HG03460 (cell line): ENCODE results near the gene PPP2R5A.
"Not testable (repeated sequence)": the region's sequence is repeated elsewhere in the genome, so short reads cannot be mapped to it uniquely, and the experiment has no call there.

Experiments used
- ATAC-seq: cut with Tn5 transposase; IDR thresholded peaks from one replicate; pipeline ENCODE4 v1.9.1; 2021; ENCODE audit not compliant: unreplicated experiment

Gene PPP2R5A

DNA sequence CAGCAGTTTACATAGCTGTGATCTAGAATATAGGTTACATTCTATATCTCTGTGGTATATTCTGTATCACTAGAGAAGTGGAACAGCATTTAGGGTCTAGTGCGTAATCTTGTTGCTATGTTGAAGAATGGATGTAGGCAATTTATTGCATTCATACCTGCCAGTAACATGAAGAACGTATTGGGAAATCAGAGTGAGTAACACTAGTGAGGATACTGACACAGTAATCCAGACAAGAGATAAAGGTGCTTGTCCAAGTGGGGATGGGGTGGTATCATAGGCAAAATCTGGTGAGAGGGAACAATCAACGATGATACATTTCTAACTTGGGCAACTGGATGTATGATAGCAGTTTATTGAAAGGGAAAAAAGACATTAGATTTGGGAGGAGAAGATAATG is 9.8 kb downstream of the PPP2R5A start:
- ATAC-seq, result no peak

DNA sequence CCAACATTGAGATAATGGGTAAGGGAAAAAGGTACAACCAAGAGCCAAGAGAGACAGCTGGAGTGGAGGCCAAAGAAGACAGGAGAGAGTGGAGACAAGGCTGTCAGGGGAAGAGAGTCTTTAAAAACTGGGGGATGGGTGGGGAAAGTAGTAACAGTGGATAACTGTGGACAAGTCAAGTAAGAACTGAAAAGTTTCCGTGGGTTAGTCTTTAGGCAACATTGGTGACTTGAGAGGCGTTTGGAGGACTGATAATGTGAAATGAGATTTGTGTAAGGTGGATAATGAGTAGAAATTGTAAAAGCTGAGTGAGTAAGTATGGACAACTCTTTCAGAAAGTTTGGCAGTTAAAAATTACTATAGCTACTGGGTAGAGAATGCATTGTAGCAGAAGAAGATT is 10.4 kb downstream of the PPP2R5A start:
- no peak for ATAC-seq

DNA sequence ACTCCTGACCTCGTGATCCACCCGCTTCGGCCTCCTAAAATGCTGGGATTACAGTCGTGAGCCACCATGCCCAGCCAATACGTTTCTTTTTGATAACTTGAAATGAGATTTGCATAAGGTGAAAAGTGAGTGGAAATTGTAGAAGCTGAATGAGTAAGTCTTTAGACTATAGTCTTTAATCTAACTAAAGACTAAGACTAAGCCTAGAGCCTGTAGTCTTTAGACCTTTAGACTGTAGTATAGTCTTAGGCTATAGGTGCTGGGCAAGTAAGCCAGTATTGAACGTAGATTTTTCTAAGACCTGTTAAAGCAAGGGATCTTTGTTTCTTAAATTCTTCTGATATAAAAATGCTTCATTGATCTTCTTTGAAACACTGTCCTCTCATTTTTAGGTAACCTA is 12.1 kb downstream of the PPP2R5A start:
- no peak for ATAC-seq

DNA sequence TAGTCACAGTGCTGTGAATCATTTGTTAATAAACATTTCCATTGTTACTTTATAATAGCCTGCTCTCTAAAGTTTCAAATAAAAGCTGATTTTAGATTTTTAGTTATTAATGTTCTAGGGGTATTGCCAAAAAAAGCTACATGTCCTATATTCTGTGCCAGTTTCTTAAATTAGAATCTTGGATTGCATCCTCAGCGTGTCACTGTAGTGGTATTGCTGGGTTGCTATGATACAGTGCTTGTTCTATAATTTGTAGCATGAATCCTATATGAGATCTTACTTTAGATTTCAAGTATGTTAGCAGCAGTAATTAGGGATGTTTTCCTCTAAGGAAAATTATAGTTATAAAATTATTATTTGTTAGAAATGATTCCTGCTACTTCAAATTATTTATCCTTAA is 16.4 kb downstream of the PPP2R5A start:
- ATAC-seq, result no peak

DNA sequence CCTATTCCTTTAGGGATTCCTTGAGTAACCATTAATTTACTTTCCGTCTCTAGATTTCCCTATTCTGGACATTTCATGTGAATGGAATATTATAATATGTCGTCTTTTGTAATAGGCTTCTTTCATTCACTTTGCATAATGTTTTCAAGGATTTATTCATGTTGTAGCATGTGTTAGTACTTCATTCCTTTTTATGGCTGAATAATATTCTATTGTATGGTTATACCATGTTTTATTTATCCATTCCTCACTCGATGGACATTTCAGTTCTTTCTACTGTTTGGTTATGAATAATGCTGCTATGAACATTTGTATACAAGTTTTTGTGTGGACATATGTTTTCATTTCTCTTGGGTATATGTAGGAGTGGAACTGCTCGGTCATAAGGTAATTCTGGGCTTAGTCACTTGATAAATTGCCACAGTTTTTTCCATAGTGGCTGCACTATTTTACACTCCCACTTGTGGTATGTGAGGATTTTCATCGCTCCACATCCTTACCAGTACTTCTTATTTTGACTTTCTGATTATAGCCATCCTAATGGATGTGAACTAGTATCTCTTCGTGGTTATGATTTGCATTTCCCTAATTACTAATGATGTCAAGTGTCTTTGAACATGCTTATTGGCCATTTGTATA is 17.7 kb downstream of the PPP2R5A start:
- ATAC-seq, result no peak

DNA sequence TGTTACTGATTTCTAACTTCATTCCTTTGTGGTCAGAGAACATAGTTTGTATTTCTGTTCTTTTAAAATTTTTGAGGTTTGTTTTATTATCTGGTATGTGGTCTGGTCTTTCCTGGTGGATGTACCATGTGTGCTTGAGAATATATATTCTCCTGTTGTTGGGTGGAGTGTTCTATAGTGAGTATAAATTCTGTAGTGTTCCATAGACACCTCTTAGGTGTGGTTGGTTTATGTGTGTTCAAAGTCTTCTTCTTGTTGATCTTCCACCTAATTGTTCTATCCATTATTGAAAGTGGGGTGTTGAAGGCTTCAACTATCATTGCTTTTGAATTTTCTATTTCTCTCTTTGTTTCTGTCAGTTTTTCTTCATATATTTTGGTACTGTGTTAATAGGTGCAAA is 20.1 kb downstream of the PPP2R5A start:
- ATAC-seq, result no peak

DNA sequence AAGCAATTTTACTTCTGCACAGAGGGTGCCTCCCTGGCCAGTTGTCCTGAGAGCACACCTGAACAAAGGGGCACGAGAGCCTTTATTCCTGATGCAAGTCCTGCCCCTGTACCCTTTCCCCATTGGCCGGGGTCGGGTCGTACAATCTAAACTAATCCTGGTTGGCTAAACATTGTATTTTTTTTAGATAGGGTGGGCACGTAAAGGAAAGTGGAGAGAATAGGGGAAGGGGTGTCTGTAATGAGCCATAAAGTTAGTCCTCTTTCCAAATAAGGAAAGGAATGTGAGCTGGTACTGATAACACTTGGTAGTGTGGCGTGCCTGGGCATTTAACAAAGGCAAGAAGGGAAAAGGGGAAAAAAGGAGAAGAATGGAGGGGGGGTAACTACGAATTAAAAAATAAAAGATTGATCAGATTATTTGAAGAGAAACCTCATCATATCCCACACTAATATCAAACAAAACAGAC is 20.8 kb downstream of the PPP2R5A start:
- ATAC-seq, result not testable (repeated sequence)

DNA sequence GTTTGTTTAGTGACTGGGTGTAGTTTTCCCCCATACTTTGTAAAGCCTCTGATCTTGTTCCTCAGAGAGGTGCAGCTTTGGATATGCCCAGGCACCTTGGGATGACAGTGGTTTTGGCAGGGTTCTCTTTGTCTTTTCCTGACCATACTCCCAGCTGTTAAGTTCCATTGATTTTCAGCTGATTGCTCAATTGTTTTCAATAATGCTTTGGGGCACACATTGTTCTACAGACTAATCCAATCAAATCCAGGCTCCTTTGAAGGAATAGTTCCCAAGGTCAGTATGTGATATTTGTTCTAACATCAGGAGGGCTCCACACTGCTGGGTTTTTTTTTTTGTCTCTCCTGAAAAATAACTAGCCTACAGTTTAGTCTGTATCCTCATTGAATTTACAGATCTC is 24.8 kb downstream of the PPP2R5A start:
- no peak for ATAC-seq

DNA sequence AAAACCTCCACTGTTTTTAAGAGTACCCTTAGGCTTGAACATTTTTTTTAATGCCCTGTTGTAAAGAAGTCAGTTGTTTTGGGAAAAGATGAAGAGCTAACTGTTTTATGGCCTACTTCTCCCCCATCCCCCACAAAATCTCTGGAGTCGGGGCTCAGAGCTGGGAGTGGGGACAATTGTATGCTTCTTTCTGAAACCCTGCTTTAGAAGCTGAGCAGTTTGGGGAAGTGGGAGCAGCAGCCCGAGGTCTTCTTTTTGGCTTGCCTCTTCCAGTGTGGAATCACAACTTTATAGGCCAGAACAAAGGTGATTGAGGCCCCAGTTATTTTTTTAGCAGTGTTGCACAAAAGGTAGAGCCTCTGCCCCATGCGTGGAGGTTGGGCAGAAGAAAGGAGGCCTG is 25.2 kb downstream of the PPP2R5A start:
- ATAC-seq, result no peak

DNA sequence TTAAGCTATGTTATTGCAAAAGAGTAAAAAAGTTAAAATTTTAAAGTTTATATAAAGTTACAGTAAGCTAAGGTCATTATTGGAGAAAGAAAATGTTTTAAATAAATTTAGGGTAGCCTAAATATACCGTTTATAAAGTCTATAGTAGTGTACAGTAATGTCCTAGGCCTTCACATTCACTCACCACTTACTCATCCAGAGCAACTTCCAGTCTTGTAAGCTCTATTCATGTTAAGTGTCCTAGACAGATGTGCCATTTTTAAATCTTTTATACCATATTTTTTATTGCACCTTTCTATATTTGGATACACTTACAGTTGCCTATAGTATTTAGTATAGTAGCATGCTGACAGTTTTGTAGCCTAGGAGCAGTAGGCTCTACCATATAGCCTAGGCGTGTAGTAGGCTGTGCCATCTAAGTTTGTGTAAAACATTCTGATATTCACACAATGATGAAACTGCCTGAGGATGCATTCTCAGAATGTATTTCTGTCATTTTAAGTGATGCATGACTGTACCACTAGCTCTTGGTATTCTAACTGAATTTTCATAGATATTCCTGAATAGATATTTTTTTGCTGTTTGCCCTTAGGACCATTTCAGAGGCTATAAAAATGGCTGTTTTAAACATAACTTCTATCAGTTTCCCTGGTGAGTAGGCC is 26.8 kb downstream of the PPP2R5A start:
- ATAC-seq, result no peak

DNA sequence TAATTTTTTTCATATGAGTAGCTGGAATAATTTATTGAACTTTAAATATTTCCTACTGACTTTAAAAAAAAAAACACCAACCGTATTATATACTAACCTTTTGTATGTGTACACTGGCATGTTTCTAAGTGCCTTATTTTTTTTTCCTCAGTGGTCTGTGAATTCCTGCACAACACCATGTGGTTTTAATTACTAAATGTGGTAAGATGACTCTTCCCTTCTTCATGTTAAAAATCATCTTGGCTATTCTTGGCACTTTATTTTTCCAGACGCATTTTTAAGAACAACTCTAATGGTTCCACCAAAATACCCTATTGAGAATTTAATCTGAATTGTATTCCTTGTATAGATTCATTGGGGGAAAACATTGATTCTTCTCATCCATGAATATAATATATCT is 28.4 kb downstream of the PPP2R5A start:
- no peak for ATAC-seq

DNA sequence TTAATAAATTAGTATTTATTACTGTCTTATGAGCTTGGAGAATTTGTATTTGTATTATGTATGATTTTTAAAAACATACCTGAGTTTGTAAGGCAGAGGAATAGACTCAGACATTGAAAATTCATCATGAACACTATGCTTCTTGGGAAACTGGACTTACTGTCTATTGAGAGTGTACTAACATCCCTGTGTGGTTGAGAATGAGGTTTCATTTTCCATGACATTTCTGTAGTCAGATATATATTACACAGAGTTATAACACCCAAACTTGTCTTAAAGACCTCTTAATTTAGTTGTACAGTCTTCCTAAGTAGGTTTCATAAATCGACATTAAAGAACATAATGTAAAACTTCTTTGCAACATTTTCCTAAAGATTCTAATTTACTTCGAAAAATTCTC is 30.0 kb downstream of the PPP2R5A start:
- ATAC-seq, result no peak

DNA sequence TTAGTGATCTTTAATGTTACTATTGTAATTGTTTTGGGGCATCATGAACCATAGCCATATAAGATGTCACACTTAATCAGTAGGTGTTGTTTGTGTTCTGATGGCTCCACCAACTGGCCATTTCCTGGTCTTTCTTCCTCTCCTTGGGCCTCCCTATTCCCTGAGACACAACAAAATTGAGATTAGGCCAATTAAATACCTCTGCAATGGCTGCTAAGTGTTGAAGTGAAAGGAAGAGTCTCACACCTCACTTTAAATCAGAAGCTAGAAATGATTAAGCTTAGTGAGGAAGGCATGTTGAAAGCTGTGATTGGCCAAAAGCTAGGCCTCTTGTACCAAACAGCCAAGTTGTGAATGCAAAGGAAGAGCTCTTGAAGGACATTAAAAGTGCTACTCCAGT is 30.7 kb downstream of the PPP2R5A start:
- ATAC-seq, result no peak

DNA sequence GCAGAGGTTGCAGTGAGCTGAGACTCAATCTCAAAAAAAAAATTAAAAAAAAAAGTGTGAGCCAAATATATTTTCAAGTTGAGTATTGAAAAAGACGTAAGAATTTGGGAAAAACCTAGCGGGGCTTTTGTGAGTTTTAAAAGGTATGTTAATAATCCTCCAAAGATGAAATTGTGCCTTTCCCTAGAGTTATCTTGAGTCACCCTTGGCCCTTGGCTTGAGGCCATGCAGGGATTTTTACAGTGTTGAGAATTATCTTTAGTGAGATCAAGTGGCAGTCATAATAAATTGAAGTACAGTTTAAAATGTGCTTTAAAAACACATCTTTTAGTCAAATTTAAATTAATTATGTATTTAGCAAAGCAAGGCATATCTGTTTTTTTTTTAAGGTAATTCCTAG is 32.7 kb downstream of the PPP2R5A start:
- no peak for ATAC-seq

DNA sequence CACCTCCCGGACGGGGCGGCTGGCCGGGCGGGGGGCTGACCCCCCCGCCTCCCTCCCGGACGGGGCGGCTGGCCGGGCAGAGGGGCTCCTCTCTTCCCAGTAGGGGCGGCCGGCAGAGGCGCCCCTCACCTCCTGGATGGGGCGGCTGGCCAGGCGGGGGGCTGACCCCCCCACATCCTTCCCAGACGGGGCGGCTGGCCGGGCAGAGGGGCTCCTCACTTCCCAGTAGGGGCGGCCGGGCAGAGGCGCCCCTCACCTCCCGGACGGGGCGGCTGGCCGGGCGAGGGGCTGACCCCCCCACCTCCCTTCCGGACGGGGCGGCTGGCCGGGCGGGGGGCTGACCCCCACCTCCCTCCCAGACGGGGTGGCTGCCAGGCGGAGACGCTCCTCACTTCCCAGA is 35.8 kb downstream of the PPP2R5A start:
- ATAC-seq, result not testable (repeated sequence)

DNA sequence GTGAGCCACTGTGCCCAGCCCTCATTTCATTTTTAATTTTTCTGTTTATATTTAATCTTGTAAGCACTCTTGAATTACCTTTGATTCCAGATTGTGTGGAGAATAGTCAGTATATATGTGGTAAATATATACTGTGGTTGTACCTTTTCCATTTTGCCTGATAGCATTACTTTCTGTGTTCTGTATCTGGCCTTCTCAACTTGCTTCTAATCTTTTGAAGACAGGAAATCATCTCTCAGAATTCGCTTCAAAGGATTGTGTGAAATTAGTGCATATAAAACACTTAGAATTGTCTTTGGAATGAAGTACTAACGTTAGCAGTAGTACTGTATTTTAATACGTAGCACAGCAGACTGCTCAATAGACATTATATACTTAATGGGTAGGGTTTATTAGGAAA is 37.9 kb downstream of the PPP2R5A start:
- ATAC-seq, result no peak

DNA sequence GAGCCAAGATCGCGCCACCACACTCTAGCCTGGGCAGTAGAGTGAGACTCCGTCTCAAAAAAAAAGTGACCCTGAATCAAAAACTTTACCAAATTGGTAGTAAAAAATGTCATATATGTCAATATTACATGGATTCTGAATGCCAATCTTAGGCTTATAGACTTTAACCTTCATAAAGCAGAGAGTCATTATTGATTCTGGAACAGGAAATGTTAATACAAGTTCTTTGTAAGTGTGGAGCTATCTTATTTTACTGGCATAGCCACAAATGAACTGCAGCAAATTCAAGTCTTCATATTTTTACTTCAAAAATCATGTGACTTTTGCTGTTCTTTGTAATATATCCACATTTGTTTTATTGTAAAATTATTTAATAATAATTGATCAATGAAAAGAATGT is 41.3 kb downstream of the PPP2R5A start:
- ATAC-seq, result no peak

DNA sequence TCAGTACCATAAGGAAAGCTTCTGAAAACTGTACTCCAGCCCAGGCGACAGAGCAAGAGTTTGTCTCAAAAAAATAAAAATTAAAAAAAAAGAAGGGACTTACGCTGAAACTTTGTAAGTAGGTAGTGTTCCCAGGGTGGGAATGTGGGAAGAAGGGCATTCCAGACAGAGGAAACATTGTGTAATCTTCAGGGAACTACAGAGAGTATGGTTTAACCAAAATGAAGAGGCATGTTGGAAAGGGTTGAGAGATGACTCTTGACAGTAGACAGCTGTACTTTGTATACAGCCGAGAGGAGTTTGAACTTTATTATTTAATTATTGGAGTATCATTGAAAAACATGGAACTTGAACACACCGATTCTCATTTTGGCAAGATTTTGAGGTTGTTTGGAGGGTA is 43.0 kb downstream of the PPP2R5A start:
- no peak for ATAC-seq

DNA sequence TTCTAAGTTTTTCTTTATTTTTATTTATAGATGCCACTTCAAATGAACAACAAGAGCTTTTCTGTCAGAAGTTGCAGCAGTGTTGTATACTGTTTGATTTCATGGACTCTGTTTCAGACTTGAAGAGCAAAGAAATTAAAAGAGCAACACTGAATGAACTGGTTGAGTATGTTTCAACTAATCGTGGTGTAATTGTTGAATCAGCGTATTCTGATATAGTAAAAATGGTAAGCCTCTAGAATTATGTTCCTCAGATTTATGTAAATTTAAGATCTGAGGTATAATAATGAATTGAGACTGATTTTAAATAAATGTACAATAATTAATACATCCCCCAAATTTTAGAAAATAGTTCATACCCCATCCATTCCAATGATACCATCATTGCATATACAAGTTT is 43.9 kb downstream of the PPP2R5A start:
- ATAC-seq, result no peak

DNA sequence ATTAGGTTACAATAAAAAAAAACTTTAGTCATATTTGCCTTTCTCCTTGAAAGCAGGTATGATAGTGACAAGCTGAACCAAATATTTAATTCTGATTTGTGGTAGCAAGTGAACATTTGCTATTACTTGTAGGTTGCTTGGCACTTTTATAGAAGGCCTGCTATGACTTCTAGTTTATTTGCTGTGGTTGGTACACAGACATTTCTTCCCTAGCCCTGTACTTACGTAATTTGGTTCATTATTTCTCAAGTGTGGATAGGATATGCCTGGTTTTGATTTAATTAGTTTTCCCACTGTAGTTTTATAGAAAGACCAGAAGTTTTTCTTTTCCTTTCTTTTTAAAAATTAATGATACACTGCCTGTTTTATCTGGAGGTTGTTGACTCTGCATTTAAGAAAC is 55.9 kb downstream of the PPP2R5A start:
- no peak for ATAC-seq

DNA sequence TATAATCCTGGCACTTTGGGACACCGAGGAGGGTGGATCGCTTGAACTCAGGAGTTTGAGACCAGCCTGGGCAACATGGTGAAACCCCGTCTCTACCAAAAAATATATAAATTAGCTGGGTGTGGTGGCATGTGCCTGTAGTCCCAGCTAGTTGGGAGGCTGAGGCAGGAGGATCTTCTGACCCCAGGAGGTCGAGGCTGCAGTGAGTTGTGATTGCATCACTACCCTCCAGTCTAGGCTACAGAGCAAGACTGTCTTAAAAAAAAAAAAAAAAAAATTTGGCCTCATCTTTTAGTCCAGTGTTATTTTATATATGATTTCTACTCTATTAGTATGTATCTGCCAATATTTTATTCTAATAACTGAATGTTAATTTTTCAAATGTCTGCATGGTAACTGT is 59.7 kb downstream of the PPP2R5A start:
- no peak for ATAC-seq

DNA sequence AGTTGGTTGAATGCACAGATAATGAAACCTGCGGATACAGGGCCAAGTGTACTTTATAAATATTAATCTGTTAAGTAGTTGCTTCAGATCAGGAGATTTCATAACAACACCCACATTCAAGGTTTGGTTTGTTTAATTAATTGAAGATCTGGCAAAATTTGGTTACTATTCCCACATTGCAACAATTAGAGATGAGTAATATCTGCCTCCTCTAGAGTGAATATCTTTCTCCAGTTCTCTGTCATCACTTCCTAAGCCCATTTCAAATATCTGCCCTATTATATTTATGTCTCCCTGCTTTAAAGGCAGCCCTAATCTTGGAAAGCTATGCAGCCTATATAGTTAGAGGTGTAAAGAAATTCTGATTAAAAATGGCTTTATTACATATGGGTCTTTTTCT is 61.4 kb downstream of the PPP2R5A start:
- no peak for ATAC-seq
